SK-N-SH (cell line): ENCODE data around the gene FGF18. TPM values are rescaled to one million over a fixed set of nuclear protein-coding genes. Genes with fewer than 3 reads are reported as not detected.

Experiments
- CTCF ChIA-PET: fragments of 300-600, 350-600 bp; formaldehyde crosslinking; extraction: SDS; loops from one replicate; lab custom pipeline; 2021; lab: Yijun Ruan, JAX
- POLR2A ChIA-PET: fragments of 350-600 bp; sonication (Branson Sonifier 250); formaldehyde crosslinking; extraction: SDS; loops from one replicate; lab custom pipeline; 2020; ENCODE audit warnings: antibody characterized with exemption, inconsistent platforms; lab: Yijun Ruan, JAX
- DNase-seq: peaks from one replicate; pipeline ENCODE4 v3.0.0; 2012
- H2AFZ ChIP-seq: fragments of 200-600 bp; sonication (generic); 2 replicates; pipeline ENCODE4 v1.8.1; 2016; ENCODE audit warnings: antibody characterized with exemption, mild to moderate bottlenecking, low read depth
- H3F3A ChIP-seq: fragments of 200-600 bp; sonication (generic); replicated peaks from 2 replicates; pipeline ENCODE3; 2016; ENCODE audit warnings: antibody characterized with exemption, mild to moderate bottlenecking; ENCODE audit not compliant: insufficient read depth
- H3K27ac ChIP-seq, 2 experiments: fragments of 200-500 bp in 1 of 2; fragments of 200-600 bp in 1 of 2; sonication (Bioruptor generic) in 1 of 2; sonication (generic), shearing (Covaris generic) in 1 of 2; 2 replicates each; pipeline versions ENCODE4 v1.5.1 to v1.6.1; 2014 to 2016; ENCODE audit warnings: low read depth in 2 of 2, inconsistent platforms in 1 of 2, low read length in 1 of 2, mild to moderate bottlenecking in 1 of 2, mixed read lengths in 1 of 2
- H3K27me3 ChIP-seq: fragments of 200-600 bp; sonication (generic), shearing (Covaris generic); 2 replicates; pipeline ENCODE4 v1.6.1; 2016; ENCODE audit warnings: mixed run types; ENCODE audit not compliant: insufficient read depth
- H3K36me3 ChIP-seq, 2 experiments: fragments of 200-500 bp in 1 of 2; fragments of 200-600 bp in 1 of 2; sonication (Bioruptor generic) in 1 of 2; sonication (generic) in 1 of 2; replicated peaks in 1 of 2; 2 replicates each; pipeline versions ENCODE3 to v1.5.1; 2014 to 2016; ENCODE audit warnings: low read length in 1 of 2, mild to moderate bottlenecking in 1 of 2; ENCODE audit not compliant: insufficient read depth in 2 of 2, control insufficient read depth in 1 of 2
- H3K4me1 ChIP-seq, 2 experiments: fragments of 200-500 bp in 1 of 2; fragments of 200-600 bp in 1 of 2; sonication (Bioruptor generic) in 1 of 2; sonication (generic), shearing (Covaris generic) in 1 of 2; 2 replicates each; pipeline versions ENCODE4 v1.5.1 to v1.6.1; 2014 to 2016; ENCODE audit warnings: low read depth in 1 of 2, low read length in 1 of 2, mixed run types in 1 of 2; ENCODE audit not compliant: insufficient read depth in 2 of 2, control insufficient read depth in 1 of 2
- H3K4me2 ChIP-seq: fragments of 200-600 bp; sonication (generic), shearing (Covaris generic); 2 replicates; pipeline ENCODE4 v1.6.1; 2017; ENCODE audit warnings: mixed run types
- H3K4me3 ChIP-seq, 2 experiments: fragments of 200-500 bp in 1 of 2; fragments of 200-600 bp in 1 of 2; sonication (Bioruptor generic) in 1 of 2; sonication (generic), shearing (Covaris generic) in 1 of 2; 2 replicates each; pipeline versions ENCODE4 v1.5.1 to v1.8.1; 2014 to 2016; ENCODE audit warnings: low read depth in 2 of 2, inconsistent platforms in 1 of 2, low read length in 1 of 2, mild to moderate bottlenecking in 1 of 2, mixed read lengths in 1 of 2, moderate library complexity in 1 of 2
- H3K79me2 ChIP-seq: fragments of 200-600 bp; sonication (generic); 2 replicates; pipeline ENCODE4 v1.8.1; 2017; ENCODE audit warnings: mild to moderate bottlenecking; ENCODE audit not compliant: insufficient read depth
- H3K9ac ChIP-seq: fragments of 200-600 bp; sonication (generic); 2 replicates; pipeline ENCODE4 v1.6.1; 2017; ENCODE audit warnings: mixed run types
- H3K9me2 ChIP-seq: fragments of 200-600 bp; sonication (generic); 2 replicates; pipeline ENCODE4 v1.6.1; 2017; ENCODE audit warnings: mixed run types
- H3K9me3 ChIP-seq: fragments of 200-600 bp; sonication (generic); 2 replicates; pipeline ENCODE4 v1.6.1; 2017; ENCODE audit warnings: mixed run types, mild to moderate bottlenecking, moderate library complexity
- H4K20me1 ChIP-seq: fragments of 200-600 bp; sonication (generic); 2 replicates; pipeline ENCODE4 v1.6.1; 2017; ENCODE audit warnings: mild to moderate bottlenecking, mixed run types; ENCODE audit not compliant: insufficient read depth
- CTCF ChIP-seq: fragments of 200-600 bp; sonication (generic); IDR thresholded peaks from 2 replicates; pipeline ENCODE4 v1.6.1; 2017; ENCODE audit warnings: antibody characterized with exemption, mild to moderate bottlenecking, moderate library complexity
- EZH2phosphoT487 ChIP-seq: fragments of 200-600 bp; sonication (generic); IDR thresholded peaks from 2 replicates; pipeline ENCODE4 v1.6.1; 2017; ENCODE audit warnings: low read depth, mixed run types, mild to moderate bottlenecking, antibody characterized with exemption, moderate library complexity, borderline replicate concordance
- MEF2A ChIP-seq: IDR thresholded peaks from 2 replicates; pipeline ENCODE4 v1.4.0; 2012; ENCODE audit warnings: low read depth, borderline replicate concordance
- POLR2AphosphoS5 ChIP-seq: IDR thresholded peaks from 2 replicates; pipeline ENCODE4 v1.6.1; 2012; ENCODE audit warnings: low read depth, low read length
- RFX5 ChIP-seq: IDR thresholded peaks from 2 replicates; pipeline ENCODE4 v1.6.1; 2012; ENCODE audit warnings: mild to moderate bottlenecking, improper control_type of control experiment, low read length
- TEAD4 ChIP-seq: IDR thresholded peaks from 2 replicates; pipeline ENCODE4 v1.4.0; 2012; ENCODE audit warnings: mild to moderate bottlenecking, borderline replicate concordance; ENCODE audit not compliant: insufficient read depth
- USF2 ChIP-seq: fragments of 150-350 bp; IDR thresholded peaks from 2 replicates; pipeline ENCODE4 v1.6.1; 2017; ENCODE audit warnings: antibody characterized with exemption, low read length, low read depth, borderline replicate concordance
- WGBS: methylation state at CpG from one replicate; pipeline ENCODE4 v1.1.6; 2017; ENCODE audit warnings: low lambda C conversion rate; 5-methylcytosine and 5-hydroxymethylcytosine counted together
- polyA plus RNA-seq, 3 experiments: library from polyadenylated mRNA; depleted of rRNA; stranded (reverse); fragments of >200 nt; gene quantifications; 2 replicates each; pipeline ENCODE4 v1.2.3, GENCODE V29; 2012

Gene FGF18
- polyA plus RNA-seq, 1 of the 3 experiments (the other 2 are of a cell fraction), result 0.89 TPM

- Histone ChIP-seq H3K27ac (no peak overlapping the region), H2AFZ (no peak overlapping the region), H3K9me2 (no peaks in the 10 kb centered on the region), H3K9ac (no peak overlapping the region), H3K4me1 (peaks cover 1 to 11% of the 10 kb centered on the region in 2 experiments; a peak in 1 of 4 replicates), H3K36me3 (peaks cover 36 to 45% of the 10 kb centered on the region in 2 experiments), H3K79me2 (peaks cover 30% of the 10 kb centered on the region), H3K4me3 (no peak overlapping the region), H3K9me3 (no peaks in the 10 kb centered on the region), H3K27me3 (no peaks in the 10 kb centered on the region), H3F3A (peaks cover 77% of the 10 kb centered on the region), H3K4me2 (no peak overlapping the region), H4K20me1 (peaks cover 91% of the 10 kb centered on the region)
- ChIA-PET POLR2A (interaction anchor here (0.7 kb wide), 2 partner anchors 208 to 444 kb away, joined by 3 read pairs; no protein-coding TSS in a partner anchor), CTCF (interaction anchor here (0.6 to 1.7 kb wide), 4 partner anchors 23 to 497 kb away, joined by 3 to 6 read pairs (median 4); no protein-coding TSS in a partner anchor)
- no peak for DNase-seq
- TF ChIP-seq POLR2AphosphoS5, result peak; percentile 23; the same call in 1 of the 2 replicates
- TF ChIP-seq TEAD4, result no peak
- 94% methylated on average over 9 of the region's 9 CpGs for WGBS
Observed at GRCh38 chr5:171415115-171415730, 4.2 kb upstream of the FGF18 start.

- Histone ChIP-seq H3K79me2 (peaks cover 19% of the 10 kb centered on the region), H3K4me3 (no peak overlapping the region), H3K36me3 (peaks cover 28 to 35% of the 10 kb centered on the region in 2 experiments), H3K9me3 (no peaks in the 10 kb centered on the region), H3K4me1 (peaks cover 0 to 23% of the 10 kb centered on the region in 2 experiments; a peak in 1 of 4 replicates), H3K9ac (no peak overlapping the region), H3K9me2 (no peaks in the 10 kb centered on the region), H3F3A (peaks cover 68% of the 10 kb centered on the region), H4K20me1 (peaks cover 90% of the 10 kb centered on the region), H3K27ac (no peak overlapping the region), H2AFZ (no peak overlapping the region), H3K27me3 (no peaks in the 10 kb centered on the region), H3K4me2 (no peak overlapping the region)
- TF ChIP-seq MEF2A, result no peak
- no peak for TF ChIP-seq USF2
- no peak for TF ChIP-seq RFX5
- TF ChIP-seq CTCF, result no peak
- no peak for TF ChIP-seq EZH2phosphoT487
- no peak for DNase-seq
- ChIA-PET POLR2A (no interaction called here), CTCF (interaction anchor here (1.1 to 1.7 kb wide), 4 partner anchors 213 to 496 kb away, joined by 3 to 6 read pairs (median 4); no protein-coding TSS in a partner anchor)
- WGBS, result 89% methylated on average over 11 of the region's 11 CpGs
Observed at GRCh38 chr5:171416160-171417049, 3.0 kb upstream of the FGF18 start.
